Mesenchymal stem cell (in vitro differentiated cells and primary cell): ENCODE measurements around the gene RBP7.
"Not testable (repeated sequence)": the region's sequence is repeated elsewhere in the genome, so short reads cannot be mapped to it uniquely, and the experiment has no call there.

Experiments
- DNase-seq: peaks from one replicate; pipeline ENCODE4 v3.0.0-alpha.2; 2013
- H2AFZ ChIP-seq: one replicate; pipeline ENCODE4 v1.6.1; 2013; ENCODE audit warnings: low read depth, mild to moderate bottlenecking, control low read depth, inconsistent platforms, low read length, moderate library complexity
- H2AK5ac ChIP-seq: 2 replicates; pipeline ENCODE4 v1.6.1; 2013; ENCODE audit warnings: low read length, moderate library complexity, mild to moderate bottlenecking, inconsistent platforms; ENCODE audit not compliant: severe bottlenecking
- H2BK120ac ChIP-seq: one replicate; pipeline ENCODE4 v1.6.1; 2013; ENCODE audit warnings: low read depth, mild to moderate bottlenecking, inconsistent platforms, low read length, moderate library complexity
- H2BK12ac ChIP-seq, 2 experiments: one replicate each; pipeline ENCODE4 v1.6.1; 2013; ENCODE audit warnings: inconsistent platforms in 2 of 2, low read length in 2 of 2, mild to moderate bottlenecking in 2 of 2, moderate library complexity in 2 of 2, control low read depth in 1 of 2
- H2BK15ac ChIP-seq: one replicate; pipeline ENCODE4 v1.6.1; 2013; ENCODE audit warnings: mild to moderate bottlenecking, low read depth, inconsistent platforms; ENCODE audit not compliant: poor library complexity, severe bottlenecking
- H2BK5ac ChIP-seq: 2 replicates; pipeline ENCODE4 v1.6.1; 2013; ENCODE audit warnings: low read depth, mild to moderate bottlenecking, low read length, control low read depth, inconsistent platforms; ENCODE audit not compliant: poor library complexity, severe bottlenecking
- H3K14ac ChIP-seq, 2 experiments: one replicate each; pipeline ENCODE4 v1.6.1; 2013; ENCODE audit warnings: inconsistent platforms in 2 of 2, low read length in 2 of 2, control low read depth in 1 of 2, mild to moderate bottlenecking in 1 of 2, moderate library complexity in 1 of 2
- H3K18ac ChIP-seq, 2 experiments: one replicate each; pipeline ENCODE4 v1.6.1; 2013; ENCODE audit warnings: inconsistent platforms in 2 of 2, low read length in 2 of 2, control low read depth in 1 of 2, low read depth in 1 of 2, mild to moderate bottlenecking in 1 of 2
- H3K23ac ChIP-seq, 2 experiments: one replicate each; pipeline ENCODE4 v1.6.1; 2013; ENCODE audit warnings: inconsistent platforms in 2 of 2, low read length in 2 of 2, mild to moderate bottlenecking in 2 of 2, moderate library complexity in 2 of 2, control low read depth in 1 of 2
- H3K27ac ChIP-seq: 2 replicates; pipeline ENCODE4 v1.5.1; 2013; ENCODE audit warnings: mild to moderate bottlenecking, moderate library complexity, low read length, control low read depth, inconsistent platforms; ENCODE audit not compliant: poor library complexity, severe bottlenecking
- H3K27me3 ChIP-seq, 2 experiments: 2 replicates each; pipeline versions ENCODE4 v1.6.1 to v1.7.0; 2013; ENCODE audit warnings: low read length in 2 of 2, mild to moderate bottlenecking in 2 of 2, moderate library complexity in 2 of 2, control low read depth in 1 of 2, inconsistent platforms in 1 of 2; ENCODE audit not compliant: control insufficient read depth in 1 of 2, insufficient read depth in 1 of 2
- H3K36me3 ChIP-seq, 2 experiments: 2 replicates each; pipeline versions ENCODE4 v1.6.1 to v1.7.0; 2013; ENCODE audit warnings: low read length in 2 of 2, control low read depth in 1 of 2, inconsistent platforms in 1 of 2, low read depth in 1 of 2, mild to moderate bottlenecking in 1 of 2; ENCODE audit not compliant: insufficient read depth in 2 of 2, control insufficient read depth in 1 of 2
- H3K4ac ChIP-seq, 2 experiments: one replicate each; pipeline ENCODE4 v1.6.1; 2013; ENCODE audit warnings: inconsistent platforms in 2 of 2, low read length in 2 of 2, mild to moderate bottlenecking in 2 of 2, moderate library complexity in 2 of 2, control low read depth in 1 of 2, low read depth in 1 of 2
- H3K4me1 ChIP-seq: 2 replicates; pipeline ENCODE4 v1.6.1; 2013; ENCODE audit warnings: low read depth, low read length, control low read depth; ENCODE audit not compliant: control insufficient read depth, insufficient read depth
- H3K4me2 ChIP-seq: 2 replicates; pipeline ENCODE4 v1.6.1; 2013; ENCODE audit warnings: low read length, mild to moderate bottlenecking, inconsistent platforms; ENCODE audit not compliant: poor library complexity, severe bottlenecking
- H3K4me3 ChIP-seq, 2 experiments: 2 replicates each; pipeline versions ENCODE4 v1.5.1 to v1.7.0; 2013; ENCODE audit warnings: low read length in 2 of 2, mild to moderate bottlenecking in 2 of 2, control low read depth in 1 of 2, low read depth in 1 of 2; ENCODE audit not compliant: insufficient read depth in 1 of 2
- H3K79me1 ChIP-seq: replicated peaks from 2 replicates; pipeline ENCODE4 v1.6.1; 2013; ENCODE audit warnings: mild to moderate bottlenecking, control low read depth, low read length, inconsistent platforms; ENCODE audit not compliant: poor library complexity, severe bottlenecking
- H3K9ac ChIP-seq: 2 replicates; pipeline ENCODE4 v1.7.0; 2013; ENCODE audit warnings: mild to moderate bottlenecking, low read length, moderate library complexity
- H3K9me3 ChIP-seq: 2 replicates; pipeline ENCODE4 v1.7.0; 2013; ENCODE audit warnings: mild to moderate bottlenecking, low read length; ENCODE audit not compliant: control insufficient read depth
- H4K8ac ChIP-seq: one replicate; pipeline ENCODE4 v1.6.1; 2013; ENCODE audit warnings: inconsistent platforms, mild to moderate bottlenecking, low read length, moderate library complexity
- H4K91ac ChIP-seq: one replicate; pipeline ENCODE4 v1.6.1; 2013; ENCODE audit warnings: mild to moderate bottlenecking, low read length, inconsistent platforms
- WGBS: methylation state at CpG from one replicate; pipeline ENCODE4 v1.1.7; 2013; ENCODE audit warnings: mixed read lengths; 5-methylcytosine and 5-hydroxymethylcytosine counted together

Gene RBP7

DNA sequence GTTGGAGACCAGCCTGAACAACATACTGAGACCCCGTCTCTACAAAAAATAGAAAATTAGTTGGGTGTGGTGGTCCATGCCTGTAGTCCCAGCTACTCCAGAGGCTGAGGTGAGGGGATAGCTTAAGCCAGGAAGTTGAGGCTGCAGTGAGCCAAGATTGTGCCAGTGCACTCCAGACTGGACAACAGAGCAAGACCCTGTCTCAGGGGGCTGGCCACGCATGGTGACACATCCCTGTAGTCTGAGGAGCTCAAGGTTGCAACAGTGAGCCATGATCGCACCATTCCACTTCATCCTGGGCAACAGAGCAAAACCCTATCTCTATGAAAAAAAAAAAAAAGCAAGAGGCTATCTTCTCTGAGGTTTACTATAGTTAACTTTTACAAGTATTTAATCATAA, 23.1 kb downstream of the RBP7 start:
- H4K8ac ChIP-seq: no peak overlapping the region
- H3K4me2 ChIP-seq: no peak overlapping the region
- no peak overlapping the region for H3K14ac ChIP-seq
- no peak overlapping the region for H2BK15ac ChIP-seq
- H2BK120ac ChIP-seq: no peak overlapping the region
- no peak overlapping the region for H2BK5ac ChIP-seq
- H3K79me1 ChIP-seq: no peaks in the 10 kb centered on the region
- no peak overlapping the region for H2AK5ac ChIP-seq
- no peaks in the 10 kb centered on the region for H3K36me3 ChIP-seq
- H3K27ac ChIP-seq: no peak overlapping the region
- DNase-seq: no peak
- H3K9me3 ChIP-seq: no peaks in the 10 kb centered on the region
- 100% methylated on average over 1 of the region's 3 CpGs for WGBS
- no peaks in the 10 kb centered on the region for H3K27me3 ChIP-seq
- no peak overlapping the region for H3K9ac ChIP-seq
- H3K18ac ChIP-seq: no peak overlapping the region
- H2BK12ac ChIP-seq: no peak overlapping the region
- no peak overlapping the region for H2AFZ ChIP-seq
- no peak overlapping the region for H4K91ac ChIP-seq
- no peak overlapping the region for H3K4ac ChIP-seq
- H3K4me1 ChIP-seq: peaks cover 2% of the 10 kb centered on the region
- no peak overlapping the region for H3K23ac ChIP-seq
- H3K4me3 ChIP-seq: no peak overlapping the region

DNA sequence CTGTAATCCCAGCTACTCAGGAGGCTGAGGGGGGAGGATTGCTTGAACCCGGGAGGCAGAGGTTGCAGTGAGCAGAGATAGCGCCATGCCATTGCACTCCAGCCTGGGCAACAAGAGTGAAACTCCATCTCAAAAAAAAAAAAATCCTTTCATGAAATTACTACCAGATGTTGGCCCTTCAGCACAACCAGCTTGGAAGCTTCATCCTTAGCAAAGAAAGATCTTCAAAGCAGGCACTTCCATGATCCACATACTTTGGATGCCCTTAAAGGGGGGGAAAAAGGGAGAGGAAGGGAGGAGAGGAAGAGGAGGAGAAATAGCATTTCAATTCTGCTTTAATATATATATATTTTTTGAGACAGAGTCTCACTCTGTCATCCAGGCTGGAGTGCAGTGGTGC, 23.6 kb downstream of the RBP7 start:
- H2BK5ac ChIP-seq, H3K79me1 ChIP-seq, DNase-seq, H3K4me1 ChIP-seq, H3K9me3 ChIP-seq, H4K8ac ChIP-seq, H2AFZ ChIP-seq, H3K18ac ChIP-seq, H3K36me3 ChIP-seq, H3K9ac ChIP-seq, H2BK120ac ChIP-seq, H2AK5ac ChIP-seq, H3K27me3 ChIP-seq, H3K14ac ChIP-seq, H3K4me3 ChIP-seq, H3K27ac ChIP-seq, H4K91ac ChIP-seq, H3K23ac ChIP-seq, H3K4ac ChIP-seq, H3K4me2 ChIP-seq, H2BK12ac ChIP-seq, H2BK15ac ChIP-seq: not testable (repeated sequence)
- 100% methylated on average over 1 of the region's 2 CpGs for WGBS

GRCh38 chr1:10021992-10022391, 25.0 kb downstream of the RBP7 start:
- H2BK5ac ChIP-seq, DNase-seq, H4K91ac ChIP-seq, H3K14ac ChIP-seq, H2BK120ac ChIP-seq, H3K4me3 ChIP-seq, H3K4me2 ChIP-seq, H2BK15ac ChIP-seq, H3K18ac ChIP-seq, H3K4ac ChIP-seq, H3K79me1 ChIP-seq, H2AK5ac ChIP-seq, H3K23ac ChIP-seq, H2AFZ ChIP-seq, H3K36me3 ChIP-seq, H3K9ac ChIP-seq, H3K9me3 ChIP-seq, H3K27ac ChIP-seq, H2BK12ac ChIP-seq, H3K27me3 ChIP-seq, H3K4me1 ChIP-seq, H4K8ac ChIP-seq: not testable (repeated sequence)
- WGBS: 100% methylated on average over 2 of the region's 4 CpGs

DNA sequence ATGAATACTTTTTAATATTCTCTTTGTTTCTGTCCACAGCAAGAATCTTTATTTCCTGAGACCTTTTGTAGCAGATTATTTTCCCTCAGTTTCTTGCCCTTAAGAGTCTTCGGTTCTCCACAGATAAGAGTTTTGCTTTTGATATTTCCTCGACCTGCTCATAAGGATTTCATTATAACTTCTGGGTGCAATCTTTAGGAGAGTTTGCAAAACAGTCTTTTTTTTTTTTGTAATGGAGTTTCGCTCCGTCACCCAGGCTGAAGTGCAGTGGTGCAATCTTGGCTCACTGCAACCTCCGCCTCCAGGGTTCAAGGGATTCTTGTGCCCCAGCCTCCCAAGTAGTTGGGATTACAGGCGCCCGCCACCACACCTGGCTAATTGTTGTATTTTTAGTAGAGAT, 25.6 kb downstream of the RBP7 start:
- no peak overlapping the region for H2AK5ac ChIP-seq
- no peak overlapping the region for H3K14ac ChIP-seq
- H3K27me3 ChIP-seq: no peaks in the 10 kb centered on the region
- no peak overlapping the region for H3K9ac ChIP-seq
- no peak overlapping the region for H4K8ac ChIP-seq
- H3K4me2 ChIP-seq: no peak overlapping the region
- H3K79me1 ChIP-seq: no peaks in the 10 kb centered on the region
- H3K36me3 ChIP-seq: no peaks in the 10 kb centered on the region
- no peak overlapping the region for H3K27ac ChIP-seq
- H2BK15ac ChIP-seq: no peak overlapping the region
- 95% methylated on average over 7 of the region's 7 CpGs for WGBS
- no peak overlapping the region for H3K18ac ChIP-seq
- H2BK12ac ChIP-seq: no peak overlapping the region
- no peak overlapping the region for H4K91ac ChIP-seq
- H2AFZ ChIP-seq: no peak overlapping the region
- no peaks in the 10 kb centered on the region for H3K4me1 ChIP-seq
- no peak overlapping the region for H3K23ac ChIP-seq
- no peak overlapping the region for H2BK5ac ChIP-seq
- no peak overlapping the region for H3K4ac ChIP-seq
- no peaks in the 10 kb centered on the region for H3K9me3 ChIP-seq
- no peak overlapping the region for H3K4me3 ChIP-seq
- no peak overlapping the region for H2BK120ac ChIP-seq
- no peak for DNase-seq
